ENCODE data around the gene TMEM117. TPM values are rescaled to one million over a fixed set of nuclear protein-coding genes. Genes with fewer than 3 reads are reported as not detected.

TMEM117 gene
- total and polyA plus RNA-seq, 10 of the 15 experiments (the other 5 are each of a cell fraction or from before 2014, with no cell fraction given) = 3.1 to 8.2 (median 6.1) TPM

- 21% methylated on average over 1 of the region's 1 CpG for WGBS (ENCODE audit: insufficient coverage, insufficient replicate concordance, low lambda C conversion rate, missing lambda C conversion rate)
- ChIA-PET SMC1A (ENCODE audit: uncharacterized antibody, unreplicated experiment) (interaction anchor here (0.9 to 1.7 kb wide), 3 partner anchors 10 to 19 kb away, joined by 3 read pairs; no protein-coding TSS in a partner anchor), CTCF (interaction anchor here (0.7 kb wide), 1 partner anchor 17 kb away, joined by 3 read pairs; no protein-coding TSS in a partner anchor), RAD21 (ENCODE audit: unreplicated experiment) (no interaction called here), POLR2A (no interaction called here)
- intact Hi-C loops (cut with micrococcal nuclease; ENCODE audit: unreplicated experiment) (no loop called here), in situ Hi-C loops (cut with MboI) (no loop called here)
- DNase-seq (ENCODE audit: low read depth, low spot score) (no peak), FAIRE-seq (no peak), ATAC-seq (peak; percentile 57)
- H3K4me2 ChIP-seq (ENCODE audit: control insufficient read depth, insufficient read depth) = no peak overlapping the region
- no peaks in the 10 kb centered on the region for H3K36me3 ChIP-seq (ENCODE audit: control insufficient read depth in 2 of 2, insufficient read depth in 2 of 2, low read length in 1 of 2)
- H3K4me1 ChIP-seq (ENCODE audit: control insufficient read depth, insufficient read depth, low read length) = no peaks in the 10 kb centered on the region
- no peaks in the 10 kb centered on the region for H4K20me1 ChIP-seq (ENCODE audit: control insufficient read depth, insufficient read depth)
- H3K9me3 ChIP-seq (replicated peaks; ENCODE audit: control insufficient read depth, insufficient read depth, low read length) = no peaks in the 10 kb centered on the region; the same call in 2 of the 3 replicates
- no peak overlapping the region for H3K4me3 ChIP-seq
- TF ChIP-seq ZNF687 (IDR thresholded peaks at IDR 0.05) = no peak
- TF ChIP-seq YBX1 (IDR thresholded peaks at IDR 0.05) = no peak
- no peak for TF ChIP-seq RFX5 (IDR thresholded peaks at IDR 0.05; ENCODE audit: low read depth, low read length)
- no peak for TF ChIP-seq CREB1 (IDR thresholded peaks at IDR 0.05; ENCODE audit: low read depth)
- no peak for TF ChIP-seq ATF2 (IDR thresholded peaks at IDR 0.05; ENCODE audit: low read length)
- no peak for TF ChIP-seq ZSCAN29 (IDR thresholded peaks at IDR 0.05)
- TF ChIP-seq MTA3 (IDR thresholded peaks at IDR 0.05; ENCODE audit: borderline replicate concordance, low read length) = no peak
- no peak for TF ChIP-seq MEF2B (IDR thresholded peaks at IDR 0.05; ENCODE audit: partially characterized antibody, poor library complexity, severe bottlenecking)
- TF ChIP-seq HSF1 (IDR thresholded peaks at IDR 0.05; ENCODE audit: low read depth, low read length) = no peak
- no peak for TF ChIP-seq NR2C1 (IDR thresholded peaks at IDR 0.05)
- TF ChIP-seq EGR1 (IDR thresholded peaks at IDR 0.05; ENCODE audit: borderline replicate concordance in 1 of 2, low read depth in 2 of 2, low read length in 2 of 2) = no peak
- TF ChIP-seq EP300 (IDR thresholded peaks at IDR 0.05; ENCODE audit: borderline replicate concordance in 1 of 2, control insufficient read depth in 1 of 2, low read depth in 2 of 2, low read length in 2 of 2) = no peak
- no TSS peak for BruUV-seq (replicated peaks)
- no peaks in the 10 kb centered on the region for H3K27me3 ChIP-seq (replicated peaks in 1 of 2; ENCODE audit: control insufficient read depth in 2 of 2, insufficient read depth in 2 of 2, low read length in 1 of 2)
- no peak overlapping the region for H3K9ac ChIP-seq (ENCODE audit: control insufficient read depth, insufficient read depth, low read length)
- no peak overlapping the region for H3K27ac ChIP-seq (ENCODE audit: control insufficient read depth, insufficient read depth)
- no peak overlapping the region for H2AFZ ChIP-seq (ENCODE audit: control insufficient read depth, low read depth, low read length)
- no peaks in the 10 kb centered on the region for H3K79me2 ChIP-seq (ENCODE audit: control insufficient read depth, insufficient read depth, low read length)
These were observed 281.5 kb downstream of the TMEM117 start for GRCh38 chr12:44117337-44117736.
